Measurements from ENCODE around the gene ACOX3.
"Not testable (repeated sequence)": the region's sequence is repeated elsewhere in the genome, so short reads cannot be mapped to it uniquely, and the experiment has no call there.

ACOX3 gene

DNA sequence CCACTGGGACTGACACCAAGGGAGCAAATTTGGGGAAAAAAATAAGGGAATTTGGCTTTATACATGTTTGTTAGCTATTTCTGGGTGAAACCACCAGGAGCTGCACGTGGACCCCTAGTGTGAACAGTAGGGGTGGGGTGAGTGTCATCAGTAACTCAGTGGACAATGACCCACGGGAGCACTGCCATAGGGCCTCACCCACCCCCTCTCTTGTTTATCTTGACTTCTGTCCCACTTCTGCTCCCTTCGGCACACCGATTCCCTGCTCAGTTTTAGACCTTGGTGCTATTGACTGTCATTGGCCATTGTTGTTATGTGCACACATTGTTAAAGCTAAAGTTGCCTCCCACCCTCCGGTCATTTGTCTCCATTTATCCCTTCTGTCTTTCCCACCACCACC, 9.0 kb downstream of the ACOX3 start:
- DNase-seq: no peak

DNA sequence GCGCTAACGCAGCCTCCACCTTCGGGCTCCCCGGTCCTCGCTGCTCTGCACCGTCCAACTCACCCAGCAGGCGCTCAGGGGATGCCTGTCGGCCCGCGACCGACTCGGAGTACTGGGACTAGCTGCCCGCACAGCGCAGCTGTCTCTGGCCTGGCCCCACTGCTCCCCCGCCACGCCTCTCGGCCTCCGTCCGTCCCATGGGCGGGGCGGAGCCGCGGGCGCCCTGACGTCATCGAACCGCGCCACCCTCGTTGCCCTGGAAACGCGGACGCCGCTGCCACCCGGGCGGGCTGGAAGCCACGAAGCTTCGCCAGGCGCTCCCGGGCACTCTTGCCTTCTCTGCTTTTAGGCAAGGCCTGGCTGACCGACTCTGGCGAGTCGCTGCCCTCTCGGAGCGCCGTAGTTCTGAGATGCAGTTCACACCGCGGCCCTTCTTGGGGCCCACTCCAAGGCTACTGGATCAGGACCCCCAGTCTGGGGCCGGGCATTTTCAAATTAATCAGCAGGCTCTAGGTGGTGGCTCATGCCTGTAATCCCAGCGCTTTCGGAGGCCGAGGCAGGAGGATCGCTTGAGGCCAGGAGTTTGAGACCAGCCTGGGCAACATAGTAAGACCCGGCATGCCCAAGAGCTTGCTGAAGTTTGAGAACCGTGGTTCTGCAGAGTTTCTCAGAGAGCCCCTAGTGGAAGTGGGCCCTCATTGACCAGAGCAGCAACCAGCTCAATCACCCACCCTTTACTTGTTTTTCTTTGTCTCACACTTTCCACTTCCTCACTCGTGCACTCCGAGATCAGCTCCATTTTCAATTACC, 12.0 kb downstream of the ACOX3 start:
- DNase-seq: peak; percentile 77 to 87 (median 86)

DNA sequence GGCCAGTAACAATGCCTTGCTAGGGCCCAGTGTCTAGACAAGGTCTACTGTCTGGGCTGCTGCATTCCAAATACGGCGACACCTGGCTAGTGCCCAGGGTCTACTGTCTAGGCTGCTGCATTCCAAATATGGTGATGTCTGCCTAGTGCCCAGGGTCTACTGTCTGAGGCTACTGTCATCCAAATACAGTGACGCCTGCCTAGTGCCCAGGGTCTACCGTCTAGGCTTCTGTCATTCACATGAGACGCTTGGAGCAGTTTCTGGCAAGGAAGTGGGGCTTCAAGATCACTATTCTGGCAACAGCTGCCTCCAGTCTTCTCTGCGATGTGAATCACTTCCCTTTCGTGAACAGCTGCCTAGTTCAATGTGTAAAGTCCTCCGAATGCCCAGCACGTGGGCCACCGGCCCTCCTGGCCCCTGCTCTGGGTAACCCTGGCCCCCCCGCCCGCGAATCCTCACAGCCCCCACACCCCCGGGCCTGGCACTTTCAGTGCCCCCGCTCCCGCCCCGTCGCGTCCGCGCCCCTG, 12.7 kb downstream of the ACOX3 start:
- DNase-seq: peak in 1 of 5 donors; percentile 27

DNA sequence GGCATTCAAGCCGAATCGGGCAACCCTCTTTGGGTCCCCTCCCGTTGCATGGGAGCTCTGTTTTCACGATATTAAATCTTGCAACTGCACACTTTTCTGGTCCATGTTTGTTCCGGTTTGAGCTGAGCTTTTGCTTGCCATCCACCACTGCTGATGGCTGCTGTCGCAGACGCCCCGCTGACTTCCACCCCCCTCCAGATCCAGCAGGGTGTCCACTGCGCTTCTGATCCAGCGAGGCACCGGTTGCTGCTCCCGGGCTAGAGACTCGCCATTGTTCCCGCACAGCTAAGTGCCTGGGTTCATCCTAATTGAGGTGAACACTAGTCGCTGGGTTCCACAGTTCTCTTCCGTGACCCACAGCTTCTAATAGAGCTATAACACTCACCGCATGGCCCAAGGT, 13.3 kb downstream of the ACOX3 start:
- no peak for DNase-seq

DNA sequence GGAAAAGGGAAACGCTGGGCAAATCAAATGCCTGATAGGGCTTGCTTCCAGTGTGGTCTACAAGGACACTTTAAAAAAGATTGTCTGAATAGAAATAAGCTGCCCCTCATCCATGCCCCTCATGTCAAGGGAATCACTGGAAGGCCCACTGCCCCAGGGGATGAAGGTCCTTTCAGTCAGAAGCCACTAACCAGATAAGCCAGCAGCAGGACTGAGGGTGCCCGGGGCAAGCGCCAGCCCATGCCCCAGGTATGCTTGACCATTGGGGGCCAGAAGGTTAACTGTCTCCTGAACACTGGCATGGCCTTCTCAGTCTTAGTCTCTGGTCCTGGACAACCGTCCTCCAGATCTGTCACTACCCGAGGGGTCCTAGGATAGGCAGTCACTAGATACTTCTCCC, 17.7 kb downstream of the ACOX3 start:
- DNase-seq: no peak

DNA sequence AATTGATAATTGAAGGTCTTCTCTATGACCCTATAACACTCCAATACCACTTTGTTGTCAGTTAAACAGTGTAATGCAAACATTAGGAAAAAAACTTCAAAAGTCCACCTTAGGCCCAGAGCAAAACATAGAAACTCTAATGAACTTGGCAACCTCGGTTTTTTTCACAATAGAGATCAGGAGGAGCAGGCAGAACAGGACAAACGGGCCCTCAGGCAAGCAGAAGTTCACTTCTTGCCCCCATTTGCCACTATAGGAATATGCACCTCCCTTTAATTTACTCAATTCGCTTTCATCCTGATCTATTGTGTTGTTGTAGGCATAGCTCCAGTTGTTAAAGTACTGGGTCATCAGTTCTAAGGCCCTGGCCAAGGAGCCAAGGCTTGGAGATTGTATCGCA, 18.2 kb downstream of the ACOX3 start:
- no peak for DNase-seq

DNA sequence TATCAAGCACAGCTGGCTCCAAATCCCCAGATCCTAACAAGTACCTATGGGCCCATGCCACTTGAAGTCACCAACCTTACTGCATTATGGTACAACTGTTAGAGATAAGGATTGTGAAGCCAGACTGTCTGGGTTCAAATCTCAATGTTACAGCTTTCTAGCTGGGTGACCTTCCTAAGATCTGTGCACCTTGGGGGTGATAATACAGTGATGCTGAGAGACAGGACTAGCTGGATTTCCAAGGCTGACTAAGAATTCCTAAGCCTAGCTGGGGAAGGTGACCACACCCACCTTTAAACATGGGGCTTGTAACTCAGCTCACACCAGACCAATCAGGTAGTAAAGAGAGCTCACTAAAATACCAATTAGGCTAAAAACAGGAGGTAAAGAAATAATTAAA, 20.4 kb downstream of the ACOX3 start:
- DNase-seq: not testable (repeated sequence)

DNA sequence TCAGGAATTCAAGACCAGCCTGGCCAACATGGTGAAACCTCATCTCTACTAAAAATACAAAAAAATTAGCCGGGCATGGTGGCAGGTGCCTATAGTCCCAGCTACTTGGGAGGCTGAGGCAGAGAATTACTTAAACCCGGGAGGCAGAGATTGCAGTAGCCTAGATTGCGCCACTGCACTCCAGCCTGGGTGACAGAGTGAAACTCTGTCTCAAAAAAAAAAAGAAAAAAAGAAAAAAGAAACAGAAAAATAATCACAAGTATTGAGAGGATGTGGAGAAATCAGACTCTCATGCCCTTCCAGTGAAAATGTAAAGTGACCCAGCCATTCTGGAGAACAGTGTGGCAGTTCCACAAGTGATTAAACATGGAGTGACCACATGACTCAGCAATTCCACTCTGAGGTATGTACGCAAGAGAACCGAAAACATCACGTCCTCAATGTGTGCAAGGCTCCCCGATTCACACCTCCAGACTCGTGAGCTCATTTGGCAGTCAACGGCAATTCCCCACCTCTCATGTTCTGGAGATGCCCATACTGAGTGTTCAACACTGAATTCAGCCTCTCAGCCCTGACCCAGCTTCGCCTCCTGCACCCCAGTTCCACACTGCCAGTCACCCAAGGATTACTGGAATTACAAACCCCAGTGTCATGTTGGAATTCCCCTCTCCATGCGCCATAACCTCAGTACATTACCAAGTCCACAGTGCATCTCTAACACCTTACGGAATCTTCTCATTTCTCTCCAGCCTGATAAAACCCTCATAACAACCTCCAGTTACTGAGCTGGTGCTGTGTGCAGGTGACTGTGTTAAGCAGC, 21.1 kb downstream of the ACOX3 start:
- peak in 1 of 5 donors; percentile 82 for DNase-seq

DNA sequence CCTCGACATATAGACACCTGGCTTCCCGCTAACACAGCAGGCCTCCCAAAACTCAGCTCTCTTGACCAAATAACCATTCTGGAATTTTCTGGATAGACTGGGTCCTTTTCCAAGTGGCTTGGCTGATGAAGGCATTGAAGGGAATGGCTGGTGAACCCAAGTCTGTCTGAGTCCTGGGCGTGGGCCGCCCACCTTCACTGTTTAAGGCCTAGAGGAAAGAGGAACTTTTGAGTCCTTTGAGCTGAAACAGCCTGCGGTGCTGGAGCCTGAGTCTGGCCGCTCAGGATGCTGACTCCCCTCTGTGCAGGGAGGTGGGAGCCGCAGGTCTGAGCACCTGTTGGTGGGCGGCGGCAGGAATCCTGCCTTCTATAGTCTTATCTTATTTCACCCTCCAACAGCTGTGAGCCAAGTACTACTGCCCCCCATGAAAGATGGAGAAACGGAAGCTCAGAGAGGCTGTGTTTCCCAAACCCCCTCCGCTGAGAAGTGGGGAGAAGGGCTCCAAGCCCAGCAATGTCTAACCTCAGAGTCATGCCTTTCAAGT, 23.4 kb downstream of the ACOX3 start:
- no peak for DNase-seq

DNA sequence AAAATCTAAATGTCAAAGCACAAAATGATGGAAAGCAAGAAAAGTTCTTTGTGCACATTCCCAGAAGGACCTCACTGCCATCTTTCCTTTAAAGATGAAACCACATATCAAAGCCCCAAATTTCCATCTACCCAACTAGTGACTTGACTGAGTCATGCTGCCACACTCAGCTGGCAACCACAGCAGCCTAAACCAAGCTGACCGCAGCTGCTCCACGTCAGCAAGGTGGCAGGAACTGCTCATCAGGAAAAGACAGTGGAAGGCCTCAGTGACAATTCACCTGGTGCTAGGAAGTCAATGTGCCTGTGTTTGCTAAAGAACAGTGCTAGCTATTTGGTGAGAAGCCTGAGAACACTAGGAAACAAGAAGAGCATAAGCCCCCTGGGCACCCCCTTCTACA, 26.1 kb downstream of the ACOX3 start:
- DNase-seq: peak in 4 of 5 donors; percentile 11 to 77 (median 41)

DNA sequence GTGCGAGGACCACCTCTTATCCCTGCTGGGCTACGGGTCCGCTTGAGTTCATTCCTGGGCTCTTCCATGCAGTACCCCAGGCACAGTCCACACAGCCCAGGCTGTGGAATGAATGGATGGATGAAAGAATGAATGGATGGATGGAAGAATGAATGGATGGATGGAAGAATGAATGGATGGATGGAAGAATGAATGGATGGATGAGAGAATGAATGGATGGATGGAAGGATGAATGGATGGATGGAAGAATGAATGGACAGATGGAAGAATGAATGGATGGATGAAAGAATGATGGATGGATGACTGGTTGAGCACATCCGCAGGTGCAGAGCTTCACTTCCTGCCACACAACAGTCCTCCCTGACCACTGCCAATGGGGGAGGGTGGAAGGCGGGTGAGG, 28.2 kb downstream of the ACOX3 start:
- no peak for DNase-seq

DNA sequence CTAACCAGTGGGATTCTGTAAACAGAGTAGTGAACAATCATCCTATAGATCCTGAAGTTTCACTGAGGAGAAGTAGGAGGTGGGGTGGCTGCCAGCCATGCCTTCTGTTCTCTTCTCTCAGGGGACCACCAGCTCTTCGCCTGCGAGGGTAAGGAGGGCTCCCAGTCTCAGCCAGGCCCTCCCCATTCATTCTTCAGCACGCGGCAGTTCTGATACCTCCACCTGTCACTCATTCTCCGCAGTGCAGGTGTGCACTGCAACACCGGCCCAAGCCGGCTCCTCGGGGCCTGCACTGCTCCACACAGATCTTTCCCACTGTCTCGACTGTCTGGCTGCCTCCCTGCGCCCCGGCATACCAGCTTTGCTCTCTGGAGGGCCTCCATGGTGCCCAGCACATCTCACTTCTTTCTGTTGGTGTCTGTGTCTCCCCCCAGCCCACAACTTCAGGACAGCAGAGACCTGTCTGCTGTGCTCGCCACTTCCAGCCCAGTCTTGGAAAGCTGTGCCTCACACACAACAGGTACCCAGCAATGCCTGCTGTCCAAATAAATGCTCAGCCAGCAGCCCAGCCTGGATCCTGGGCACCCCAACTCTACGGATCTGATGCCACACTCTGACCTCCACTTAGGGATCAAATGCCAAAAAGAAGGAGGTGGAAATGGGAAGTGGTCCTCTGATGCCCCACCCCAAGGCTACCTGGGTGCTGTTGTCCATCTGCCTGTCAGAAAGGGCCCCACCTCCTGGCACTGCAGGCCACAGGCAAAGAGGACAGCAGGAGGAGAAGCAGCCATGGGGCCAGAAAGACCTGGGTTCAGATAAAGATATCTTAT, 29.0 kb downstream of the ACOX3 start:
- DNase-seq: no peak

DNA sequence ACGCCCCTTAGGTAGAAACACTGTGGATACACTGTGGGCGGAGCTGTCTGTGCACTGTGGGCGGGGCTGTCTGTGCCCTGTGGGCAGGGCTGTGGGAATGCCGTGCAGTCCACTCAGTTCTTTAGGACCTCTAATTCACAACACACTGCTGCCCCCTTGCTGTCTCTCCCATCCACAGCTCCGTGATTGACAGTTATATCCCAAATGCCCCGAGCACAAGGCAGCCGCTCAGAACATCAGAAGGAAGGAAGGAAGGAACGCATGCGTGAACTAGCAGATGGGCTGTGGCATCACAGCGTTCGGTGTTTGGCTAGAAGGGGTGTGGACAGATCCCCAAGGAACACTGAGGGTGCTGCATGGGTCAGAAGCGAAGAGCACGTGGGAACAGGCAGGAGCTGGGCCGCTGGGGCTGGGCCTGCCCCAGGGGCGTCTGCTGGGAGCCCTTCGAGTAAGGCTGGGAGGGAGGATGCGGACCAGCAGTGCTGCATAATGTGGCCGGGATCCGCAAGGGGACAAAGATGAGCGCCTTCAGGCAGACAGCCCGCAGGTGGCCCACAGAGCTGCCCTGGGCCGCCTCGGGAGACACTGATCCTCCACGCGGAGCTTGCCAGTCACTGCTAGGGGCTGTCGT, 29.8 kb downstream of the ACOX3 start:
- no peak for DNase-seq

DNA sequence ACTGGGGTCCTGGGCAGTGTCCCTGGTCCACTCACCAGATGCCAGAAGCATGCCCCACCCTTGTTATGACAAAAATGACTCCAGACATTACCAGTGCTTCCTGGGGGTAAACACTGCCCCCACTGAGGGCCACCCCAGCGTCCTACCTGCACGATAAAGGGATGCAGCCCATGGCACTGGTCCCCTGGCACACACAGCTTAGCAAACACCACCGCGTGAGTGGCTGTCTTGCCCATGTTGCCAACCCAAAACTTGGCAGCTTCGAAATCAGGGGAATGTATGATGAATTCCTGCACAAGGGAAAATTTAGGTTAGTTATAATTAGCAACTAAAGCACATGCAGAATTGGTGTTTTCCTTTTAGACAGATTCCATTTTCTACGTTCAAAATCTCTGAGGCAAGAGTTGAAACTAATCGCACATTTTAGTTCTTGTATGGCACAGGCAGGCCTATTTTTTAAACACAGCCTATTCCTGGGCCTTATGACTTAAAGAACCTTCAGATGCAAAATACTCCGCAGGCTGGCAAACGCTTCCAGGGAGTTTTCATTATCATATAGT, 30.4 kb downstream of the ACOX3 start:
- no peak for DNase-seq

DNA sequence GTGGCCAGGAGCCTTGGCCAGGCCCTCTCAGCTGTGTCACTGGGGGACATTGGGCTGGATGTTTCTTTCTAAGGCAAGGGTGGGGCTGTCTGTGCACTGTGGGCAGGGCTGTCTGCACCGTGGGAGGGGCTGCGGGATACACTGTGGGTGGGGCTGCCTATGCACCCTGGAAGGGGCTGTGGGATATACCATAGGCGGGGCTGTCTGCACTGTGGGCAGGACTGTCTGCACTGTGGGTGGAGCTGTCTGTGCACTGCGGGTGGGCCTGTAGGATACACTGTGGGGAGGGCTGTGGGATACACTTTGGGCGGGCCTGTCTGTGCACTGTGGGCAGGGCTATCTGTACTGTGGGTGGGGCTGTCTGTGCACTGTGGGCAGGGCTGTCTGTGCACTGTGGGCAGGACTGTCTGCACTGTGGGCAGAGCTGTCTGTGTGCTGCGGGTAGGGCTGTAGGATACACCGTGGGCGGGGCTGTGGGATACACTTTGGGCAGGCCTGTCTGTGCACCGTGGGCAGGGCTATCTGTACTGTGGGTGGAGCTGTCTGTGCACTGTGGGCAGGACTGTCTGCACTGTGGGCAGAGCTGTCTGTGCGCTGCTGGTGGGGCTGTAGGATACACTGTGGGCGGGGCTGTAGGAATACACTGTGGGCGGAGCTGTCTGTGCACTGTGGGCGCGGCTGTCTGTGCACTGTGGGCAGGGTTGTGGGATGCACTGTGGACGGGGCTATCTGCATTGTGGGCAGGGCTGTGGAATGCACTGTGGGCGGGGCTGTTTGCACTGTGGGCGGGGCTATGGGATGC, 31.1 kb downstream of the ACOX3 start:
- peak; percentile 37 to 77 (median 68) for DNase-seq

DNA sequence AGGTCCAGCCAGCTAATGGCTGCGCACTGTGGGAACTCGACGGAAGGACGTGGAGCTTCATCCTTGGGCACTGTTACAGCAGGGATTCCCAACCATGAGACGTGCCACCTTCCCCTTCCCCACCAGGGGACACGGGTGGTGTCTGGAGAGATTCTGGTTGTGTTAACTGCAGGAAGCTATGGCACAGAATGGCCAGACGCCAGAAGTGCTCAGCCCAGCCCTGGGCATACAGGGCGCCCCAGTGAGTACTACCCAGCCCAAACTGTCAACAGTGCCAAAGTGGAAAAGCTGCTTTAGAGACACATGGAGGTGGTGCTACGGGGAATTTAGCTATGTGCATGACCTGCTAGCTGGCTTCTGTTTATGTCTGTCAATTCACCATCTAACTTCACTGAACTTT, 32.8 kb downstream of the ACOX3 start:
- DNase-seq: no peak

DNA sequence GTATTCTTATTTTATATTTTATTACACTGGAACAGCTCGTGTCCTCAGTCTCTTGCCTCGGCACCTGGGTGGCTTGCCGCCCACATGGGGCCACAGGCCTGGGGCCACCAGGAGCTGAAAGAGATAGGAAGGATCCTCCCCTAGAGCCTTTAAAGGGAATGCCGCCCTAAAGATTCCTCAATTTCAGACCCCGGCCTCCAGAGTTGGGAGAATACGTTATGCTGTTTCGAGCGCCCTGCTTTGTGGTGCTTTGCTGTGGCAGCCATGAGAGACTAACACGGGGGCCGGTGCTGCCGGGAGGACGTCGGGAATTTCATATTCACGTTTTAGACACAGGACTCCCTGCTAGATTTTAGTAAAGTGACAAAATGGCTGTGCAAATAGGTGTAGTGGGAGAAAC, 33.2 kb downstream of the ACOX3 start:
- no peak for DNase-seq

DNA sequence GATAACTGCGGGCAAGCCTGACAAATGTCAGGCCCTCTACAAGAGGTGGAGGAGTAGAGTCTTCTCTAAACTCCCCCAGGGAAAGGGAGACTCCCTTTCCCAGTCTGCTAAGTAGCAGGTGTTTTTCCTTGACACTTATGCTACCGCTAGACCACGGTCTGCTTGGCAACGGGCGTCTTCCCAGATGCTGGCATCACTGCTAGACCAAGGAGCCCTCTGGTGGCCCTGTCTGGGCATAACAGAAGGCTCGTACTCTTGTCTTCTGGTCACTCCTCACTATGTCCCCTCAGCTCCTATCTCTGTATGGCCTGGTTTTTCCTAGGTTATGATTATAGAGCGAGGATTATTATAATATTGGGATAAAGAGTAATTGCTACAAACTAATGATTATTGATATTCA, 33.6 kb downstream of the ACOX3 start:
- not testable (repeated sequence) for DNase-seq

DNA sequence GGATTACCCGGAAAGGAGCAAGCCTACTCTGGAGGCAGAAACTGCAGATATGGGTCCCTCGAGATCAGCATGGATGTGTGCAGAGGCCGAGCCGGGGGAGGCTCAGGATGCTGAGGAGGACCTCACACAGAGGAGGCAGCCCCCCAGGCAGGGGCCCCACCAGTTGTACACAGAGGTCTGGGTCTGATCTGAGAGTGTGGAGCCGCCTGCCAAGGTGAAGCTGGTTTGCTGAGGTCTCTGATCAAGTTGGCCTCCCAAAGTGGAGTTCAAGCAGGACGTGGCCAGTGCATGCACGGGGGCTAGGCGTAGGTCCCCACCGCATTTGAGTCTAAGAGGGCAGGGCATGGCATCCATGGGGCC, 35.0 kb downstream of the ACOX3 start:
- no peak for DNase-seq

DNA sequence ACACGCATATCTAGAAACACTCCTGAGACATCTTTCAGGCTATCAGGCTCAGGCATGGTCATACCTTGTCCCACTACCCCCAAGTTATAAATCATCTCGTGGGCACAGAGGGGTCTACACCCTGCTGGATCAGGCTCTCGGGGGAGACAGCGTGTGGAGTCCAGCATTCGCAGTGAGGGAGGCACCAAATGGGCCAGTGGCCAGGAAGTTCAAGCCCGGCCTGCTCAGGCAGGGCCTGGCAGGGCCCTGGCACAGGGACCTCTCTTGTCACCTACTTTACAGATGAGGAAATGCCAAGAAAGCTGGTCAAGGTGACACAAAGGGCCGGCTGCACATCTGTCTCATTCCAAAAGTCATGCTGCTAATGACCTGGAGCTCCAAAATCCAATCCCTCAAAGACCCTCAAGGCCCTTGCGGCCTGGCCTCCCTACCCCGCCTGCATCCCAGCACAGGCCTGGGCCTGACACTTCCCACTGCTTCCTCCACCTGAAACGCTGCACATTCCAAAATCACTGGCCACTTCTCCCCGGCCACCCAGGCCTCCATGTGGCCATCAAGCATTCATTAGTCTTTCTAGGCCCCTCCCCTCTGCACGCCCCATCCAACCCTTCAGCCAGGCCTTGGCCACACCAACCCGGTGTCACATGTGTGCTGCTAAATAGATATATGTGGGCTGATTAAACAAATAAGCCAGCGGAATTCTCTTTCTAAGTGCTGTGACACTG, 35.6 kb downstream of the ACOX3 start:
- DNase-seq: no peak
